HCT116 (cell line): ENCODE results near the gene GARS1. TPM values are rescaled to one million over a fixed set of nuclear protein-coding genes. Genes with fewer than 3 reads are reported as not detected.

ENCODE experiments used
- CEBPB ChIP-seq: IDR thresholded peaks from 2 replicates; pipeline ENCODE4 v1.6.1; 2012; ENCODE audit warnings: low read depth
- EZH2 ChIP-seq: fragments of 200-600 bp; sonication (generic); IDR thresholded peaks from 2 replicates; pipeline ENCODE4 v1.6.1; 2017; ENCODE audit warnings: antibody characterized with exemption, mixed run types
- POLR2A ChIP-seq: IDR thresholded peaks from 2 replicates; pipeline ENCODE4 v1.7.0; 2011; ENCODE audit warnings: borderline replicate concordance; ENCODE audit not compliant: insufficient read depth, insufficient read length; ENCODE audit errors: extremely low read depth
- POLR2AphosphoS5 ChIP-seq: IDR thresholded peaks from 2 replicates; pipeline ENCODE4 v1.6.1; 2011; ENCODE audit warnings: mild to moderate bottlenecking, low read depth, low read length, moderate library complexity
- SIN3A ChIP-seq: IDR thresholded peaks from 2 replicates; pipeline ENCODE4 v1.6.1; 2012; ENCODE audit warnings: low read depth
- ZBTB33 ChIP-seq: IDR thresholded peaks from 2 replicates; pipeline ENCODE4 v1.6.1; 2011; ENCODE audit warnings: mild to moderate bottlenecking, low read length, moderate library complexity; ENCODE audit not compliant: insufficient replicate concordance; ENCODE audit errors: extremely low read depth
- total RNA-seq: library from RNA; stranded (reverse); gene quantifications from one replicate; pipeline ENCODE4 v1.2.1, GENCODE V29; 2021; ENCODE audit not compliant: unreplicated experiment
- TF ChIP-seq, protein P1 (sequence below), 3 experiments: fragments of 200-600 bp in 1 of 3; sonication (generic) in 1 of 3; IDR thresholded peaks in 2 of 3; conservative IDR thresholded peaks in 1 of 3; 2 replicates each; pipeline ENCODE4 v1.5.1; 2012 to 2017; ENCODE audit warnings: low read depth in 2 of 3, low read length in 2 of 3, antibody characterized with exemption in 1 of 3, borderline replicate concordance in 1 of 3, control low read depth in 1 of 3, mild to moderate bottlenecking in 1 of 3, mixed read lengths in 1 of 3, mixed run types in 1 of 3, moderate library complexity in 1 of 3; ENCODE audit not compliant: insufficient read depth in 1 of 3
- TF ChIP-seq, protein P2 (sequence below): IDR thresholded peaks from 2 replicates; pipeline ENCODE4 v1.6.1; 2012

Gene GARS1
- total RNA-seq, 1 experiment from 2014 or later: 329 TPM

GRCh38 chr7:30594540-30595435 lies at the start of gene GARS1 (continued):
- TF ChIP-seq, protein P1, sequence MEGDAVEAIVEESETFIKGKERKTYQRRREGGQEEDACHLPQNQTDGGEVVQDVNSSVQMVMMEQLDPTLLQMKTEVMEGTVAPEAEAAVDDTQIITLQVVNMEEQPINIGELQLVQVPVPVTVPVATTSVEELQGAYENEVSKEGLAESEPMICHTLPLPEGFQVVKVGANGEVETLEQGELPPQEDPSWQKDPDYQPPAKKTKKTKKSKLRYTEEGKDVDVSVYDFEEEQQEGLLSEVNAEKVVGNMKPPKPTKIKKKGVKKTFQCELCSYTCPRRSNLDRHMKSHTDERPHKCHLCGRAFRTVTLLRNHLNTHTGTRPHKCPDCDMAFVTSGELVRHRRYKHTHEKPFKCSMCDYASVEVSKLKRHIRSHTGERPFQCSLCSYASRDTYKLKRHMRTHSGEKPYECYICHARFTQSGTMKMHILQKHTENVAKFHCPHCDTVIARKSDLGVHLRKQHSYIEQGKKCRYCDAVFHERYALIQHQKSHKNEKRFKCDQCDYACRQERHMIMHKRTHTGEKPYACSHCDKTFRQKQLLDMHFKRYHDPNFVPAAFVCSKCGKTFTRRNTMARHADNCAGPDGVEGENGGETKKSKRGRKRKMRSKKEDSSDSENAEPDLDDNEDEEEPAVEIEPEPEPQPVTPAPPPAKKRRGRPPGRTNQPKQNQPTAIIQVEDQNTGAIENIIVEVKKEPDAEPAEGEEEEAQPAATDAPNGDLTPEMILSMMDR (IDR thresholded peaks at IDR 0.05 in 2 of 3, conservative IDR thresholded peaks at IDR 0.05 in 1 of 3; ENCODE audit: borderline replicate concordance in 1 of 3, insufficient read depth in 1 of 3, low read depth in 2 of 3, low read length in 2 of 3): no peak
- peak; percentile 67 for TF ChIP-seq ZBTB33
- TF ChIP-seq, protein P2, sequence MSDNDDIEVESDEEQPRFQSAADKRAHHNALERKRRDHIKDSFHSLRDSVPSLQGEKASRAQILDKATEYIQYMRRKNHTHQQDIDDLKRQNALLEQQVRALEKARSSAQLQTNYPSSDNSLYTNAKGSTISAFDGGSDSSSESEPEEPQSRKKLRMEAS: peak; percentile 98
- peak; percentile 96 for TF ChIP-seq SIN3A
- peak; percentile 97 for TF ChIP-seq POLR2AphosphoS5
- TF ChIP-seq POLR2A: peak; percentile 83
- TF ChIP-seq CEBPB: peak; percentile 94
- no peak for TF ChIP-seq EZH2
